HUES48 (cell line): ENCODE data around the gene LRRC74B.

Experiments used
- H3K27ac ChIP-seq: one replicate; pipeline ENCODE4 v1.7.0; 2013; ENCODE audit warnings: low read depth, low read length, inconsistent platforms
- H3K27me3 ChIP-seq: 2 replicates; pipeline ENCODE4 v1.6.1; 2013; ENCODE audit warnings: mild to moderate bottlenecking, low read length; ENCODE audit not compliant: control insufficient read depth, insufficient read depth
- H3K36me3 ChIP-seq: 2 replicates; pipeline ENCODE4 v1.6.1; 2013; ENCODE audit warnings: low read length; ENCODE audit not compliant: control insufficient read depth, insufficient read depth
- H3K4me1 ChIP-seq: 2 replicates; pipeline ENCODE4 v1.6.1; 2013; ENCODE audit warnings: mild to moderate bottlenecking, low read length; ENCODE audit not compliant: control insufficient read depth, insufficient read depth
- H3K4me3 ChIP-seq: 2 replicates; pipeline ENCODE4 v1.5.1; 2013; ENCODE audit warnings: mild to moderate bottlenecking, low read depth, low read length
- H3K9ac ChIP-seq: 2 replicates; pipeline ENCODE4 v1.6.1; 2013; ENCODE audit warnings: mild to moderate bottlenecking, low read depth, low read length, moderate library complexity
- H3K9me3 ChIP-seq: 2 replicates; pipeline ENCODE4 v1.6.1; 2013; ENCODE audit warnings: low read length; ENCODE audit not compliant: control insufficient read depth, insufficient read depth

The LRRC74B gene

GRCh38 chr22:21015466-21016006 is 30.2 kb upstream of the LRRC74B start:
- no peak overlapping the region for H3K9ac ChIP-seq

GRCh38 chr22:21016644-21017420 is 28.9 kb upstream of the LRRC74B start:
- Histone ChIP-seq H3K36me3 (no peaks in the 10 kb centered on the region), H3K9me3 (no peaks in the 10 kb centered on the region), H3K4me3 (no peak overlapping the region), H3K4me1 (peaks cover 9% of the 10 kb centered on the region), H3K27me3 (peaks cover 12% of the 10 kb centered on the region), H3K9ac (no peak overlapping the region), H3K27ac (no peak overlapping the region)

More at GRCh38 chr22:21015466-21016006, 30.2 kb upstream of the LRRC74B start:
- Histone ChIP-seq H3K9me3 (no peaks in the 10 kb centered on the region), H3K4me3 (no peak overlapping the region), H3K4me1 (peaks cover 12% of the 10 kb centered on the region), H3K27me3 (peaks cover 12% of the 10 kb centered on the region), H3K27ac (no peak overlapping the region), H3K36me3 (no peaks in the 10 kb centered on the region)

GRCh38 chr22:21018314-21018713 is 27.4 kb upstream of the LRRC74B start:
- Histone ChIP-seq H3K27me3 (peaks cover 8% of the 10 kb centered on the region), H3K36me3 (no peaks in the 10 kb centered on the region), H3K9me3 (no peaks in the 10 kb centered on the region), H3K9ac (no peak overlapping the region), H3K4me1 (peaks cover 9% of the 10 kb centered on the region), H3K4me3 (no peak overlapping the region), H3K27ac (no peak overlapping the region)

GRCh38 chr22:21020802-21021429 is 24.8 kb upstream of the LRRC74B start:
- no peak overlapping the region for H3K27ac ChIP-seq
- no peaks in the 10 kb centered on the region for H3K36me3 ChIP-seq
- H3K27me3 ChIP-seq: no peaks in the 10 kb centered on the region
- H3K4me3 ChIP-seq: no peak overlapping the region
- no peaks in the 10 kb centered on the region for H3K9me3 ChIP-seq
- no peaks in the 10 kb centered on the region for H3K4me1 ChIP-seq
- H3K9ac ChIP-seq: no peak overlapping the region

GRCh38 chr22:21022507-21022906 is 23.2 kb upstream of the LRRC74B start:
- Histone ChIP-seq H3K9me3 (no peaks in the 10 kb centered on the region), H3K27me3 (no peaks in the 10 kb centered on the region), H3K4me1 (no peaks in the 10 kb centered on the region), H3K9ac (no peak overlapping the region), H3K4me3 (no peak overlapping the region), H3K27ac (no peak overlapping the region), H3K36me3 (no peaks in the 10 kb centered on the region)

GRCh38 chr22:21022955-21023614 is 22.7 kb upstream of the LRRC74B start:
- H3K27me3 ChIP-seq: no peaks in the 10 kb centered on the region
- H3K9me3 ChIP-seq: no peaks in the 10 kb centered on the region
- no peak overlapping the region for H3K9ac ChIP-seq
- H3K4me1 ChIP-seq: no peaks in the 10 kb centered on the region
- H3K36me3 ChIP-seq: no peaks in the 10 kb centered on the region
- no peak overlapping the region for H3K27ac ChIP-seq
- no peak overlapping the region for H3K4me3 ChIP-seq

- no peaks in the 10 kb centered on the region for H3K4me1 ChIP-seq
- H3K27ac ChIP-seq: no peak overlapping the region
- no peaks in the 10 kb centered on the region for H3K27me3 ChIP-seq
- H3K9ac ChIP-seq: no peak overlapping the region
- H3K9me3 ChIP-seq: no peaks in the 10 kb centered on the region
- no peak overlapping the region for H3K4me3 ChIP-seq
- no peaks in the 10 kb centered on the region for H3K36me3 ChIP-seq
Observed at GRCh38 chr22:21025266-21025665, 20.5 kb upstream of the LRRC74B start.

GRCh38 chr22:21025763-21026755 is 19.7 kb upstream of the LRRC74B start:
- Histone ChIP-seq H3K9ac (no peak overlapping the region), H3K9me3 (no peaks in the 10 kb centered on the region), H3K27ac (no peak overlapping the region), H3K27me3 (peaks cover 6% of the 10 kb centered on the region), H3K4me1 (no peaks in the 10 kb centered on the region), H3K4me3 (no peak overlapping the region), H3K36me3 (no peaks in the 10 kb centered on the region)

GRCh38 chr22:21026783-21027692 is 18.7 kb upstream of the LRRC74B start:
- no peaks in the 10 kb centered on the region for H3K4me1 ChIP-seq
- H3K36me3 ChIP-seq: no peaks in the 10 kb centered on the region
- no peak overlapping the region for H3K9ac ChIP-seq
- H3K27me3 ChIP-seq: peaks cover 16% of the 10 kb centered on the region
- H3K9me3 ChIP-seq: no peaks in the 10 kb centered on the region
- no peak overlapping the region for H3K27ac ChIP-seq
- H3K4me3 ChIP-seq: no peak overlapping the region
